Measurements from ENCODE around the gene ZC3H18. TPM values are rescaled to one million over a fixed set of nuclear protein-coding genes. Genes with fewer than 3 reads are reported as not detected.
A peak's percentile ranks its signal among the peaks of the same experiment; 100 is the strongest.

Gene ZC3H18
- total and polyA plus RNA-seq, 2 experiments from 2014 or later: 30.0 to 40.7 TPM

GRCh38 chr16:88549671-88550245 lies 20.4 kb upstream of the ZC3H18 start:
- H3K36me3 Mint-ChIP-seq (ENCODE audit: low read depth): no peaks in the 10 kb centered on the region
- H3F3A ChIP-seq (replicated peaks; ENCODE audit: low read depth): no peaks in the 10 kb centered on the region
- H3K4me1 Mint-ChIP-seq: no peaks in the 10 kb centered on the region; the same call in 2 of the 3 replicates
- no peak overlapping the region for H3K4me3 Mint-ChIP-seq
- H3K79me2 ChIP-seq (replicated peaks; ENCODE audit: insufficient read depth): no peaks in the 10 kb centered on the region
- no peaks in the 10 kb centered on the region for H4K20me1 ChIP-seq (replicated peaks; ENCODE audit: insufficient read depth)
- H3K27ac ChIP-seq (ENCODE audit: low read depth): no peak overlapping the region
- no peak for TF ChIP-seq EZH2phosphoT487 (IDR thresholded peaks at IDR 0.05; ENCODE audit: unreplicated experiment)
- TF ChIP-seq STAT1 (IDR thresholded peaks at IDR 0.05; ENCODE audit: unreplicated experiment): no peak
- no peak overlapping the region for H3K4me2 ChIP-seq
- H3K9me3 Mint-ChIP-seq: peaks cover 3% of the 10 kb centered on the region; the same call in 2 of the 3 replicates
- peak overlapping the region; percentile 38; the same call in 1 of the 2 replicates for H2AFZ ChIP-seq
- no peaks in the 10 kb centered on the region for H3K27me3 ChIP-seq (ENCODE audit: insufficient read depth)
- DNase-seq (ENCODE audit: low spot score) (no peak), ATAC-seq (peak; percentile 56)
- H3K9me2 ChIP-seq (ENCODE audit: insufficient read depth): no peaks in the 10 kb centered on the region
- H3K36me3 ChIP-seq (ENCODE audit: insufficient read depth): no peaks in the 10 kb centered on the region
- no peak overlapping the region for H3K4me3 ChIP-seq
- peaks cover 7% of the 10 kb centered on the region for H3K27me3 Mint-ChIP-seq (ENCODE audit: insufficient read depth, low read depth, poor library complexity)
- H3K27ac Mint-ChIP-seq: no peak overlapping the region
- H3K4me1 ChIP-seq (ENCODE audit: insufficient read depth): no peaks in the 10 kb centered on the region

GRCh38 chr16:88550246-88550661 lies 19.9 kb upstream of the ZC3H18 start:
- Mint-ChIP-seq H3K27me3 (ENCODE audit: insufficient read depth, low read depth, poor library complexity) (peaks cover 10% of the 10 kb centered on the region), H3K4me3 (no peak overlapping the region), H3K27ac (no peak overlapping the region), H3K9me3 (no peaks in the 10 kb centered on the region; the same call in 2 of the 3 replicates), H3K4me1 (no peaks in the 10 kb centered on the region; the same call in 2 of the 3 replicates), H3K36me3 (ENCODE audit: low read depth) (no peaks in the 10 kb centered on the region)
- H3K4me1 ChIP-seq (ENCODE audit: insufficient read depth): no peaks in the 10 kb centered on the region
- H3K27me3 ChIP-seq (ENCODE audit: insufficient read depth): no peaks in the 10 kb centered on the region
- no peaks in the 10 kb centered on the region for H3F3A ChIP-seq (replicated peaks; ENCODE audit: low read depth)
- ATAC-seq: peak; percentile 36
- H3K4me3 ChIP-seq: no peak overlapping the region
- no peaks in the 10 kb centered on the region for H3K36me3 ChIP-seq (ENCODE audit: insufficient read depth)
- no peak overlapping the region for H3K27ac ChIP-seq (ENCODE audit: low read depth)
- DNase-seq (ENCODE audit: low spot score): no peak
- H3K79me2 ChIP-seq (replicated peaks; ENCODE audit: insufficient read depth): no peaks in the 10 kb centered on the region
- H3K9me2 ChIP-seq (ENCODE audit: insufficient read depth): no peaks in the 10 kb centered on the region
- peak overlapping the region; percentile 38; the same call in 1 of the 2 replicates for H2AFZ ChIP-seq
- H4K20me1 ChIP-seq (replicated peaks; ENCODE audit: insufficient read depth): no peaks in the 10 kb centered on the region
- TF ChIP-seq CTCF (conservative IDR thresholded peaks at IDR 0.05; ENCODE audit: low read depth in 2 of 2) (peak in 1 of 2 experiments; percentile 38; a peak in 2 of 4 replicates), CREB1 (CRISPR knock-in tag; IDR thresholded peaks at IDR 0.05; ENCODE audit: low read depth) (no peak)
- H3K4me2 ChIP-seq: no peak overlapping the region

GRCh38 chr16:88552166-88552565 lies 18.0 kb upstream of the ZC3H18 start:
- Mint-ChIP-seq H3K9me3 (no peaks in the 10 kb centered on the region), H3K27ac (no peak overlapping the region)

More at GRCh38 chr16:88552166-88552565, 18.0 kb upstream of the ZC3H18 start:
- H3K79me2 ChIP-seq (replicated peaks; ENCODE audit: insufficient read depth): no peaks in the 10 kb centered on the region
- H3K9me2 ChIP-seq (ENCODE audit: insufficient read depth): no peaks in the 10 kb centered on the region
- no peaks in the 10 kb centered on the region for H3K4me1 ChIP-seq (ENCODE audit: insufficient read depth)
- no peak overlapping the region for H3K4me2 ChIP-seq
- Mint-ChIP-seq H3K27me3 (ENCODE audit: insufficient read depth, low read depth, poor library complexity) (peaks cover 12% of the 10 kb centered on the region), H3K36me3 (ENCODE audit: low read depth) (no peaks in the 10 kb centered on the region; the same call in 2 of the 3 replicates), H3K4me1 (no peaks in the 10 kb centered on the region; the same call in 1 of the 3 replicates), H3K4me3 (no peak overlapping the region)
- no peak for DNase-seq (ENCODE audit: low spot score)
- no peak overlapping the region for H3K4me3 ChIP-seq
- TF ChIP-seq EZH2phosphoT487 (IDR thresholded peaks at IDR 0.05; ENCODE audit: unreplicated experiment): no peak
- TF ChIP-seq JUNB (IDR thresholded peaks at IDR 0.05; ENCODE audit: unreplicated experiment): no peak
- TF ChIP-seq STAT1 (IDR thresholded peaks at IDR 0.05; ENCODE audit: unreplicated experiment): no peak
- TF ChIP-seq REST (IDR thresholded peaks at IDR 0.05; ENCODE audit: unreplicated experiment): no peak
- H2AFZ ChIP-seq: no peak overlapping the region
- H3K27ac ChIP-seq (ENCODE audit: low read depth): no peak overlapping the region
- no peaks in the 10 kb centered on the region for H3K36me3 ChIP-seq (ENCODE audit: insufficient read depth)
- ATAC-seq: no peak
- H3K27me3 ChIP-seq (ENCODE audit: insufficient read depth): no peaks in the 10 kb centered on the region
- no peaks in the 10 kb centered on the region for H3F3A ChIP-seq (replicated peaks; ENCODE audit: low read depth)
- no peaks in the 10 kb centered on the region for H4K20me1 ChIP-seq (replicated peaks; ENCODE audit: insufficient read depth)
